Astrocyte (in vitro differentiated cells and primary cell): ENCODE measurements around the gene CLSTN3. TPM values are rescaled to one million over a fixed set of nuclear protein-coding genes. Genes with fewer than 3 reads are reported as not detected.
A peak's percentile ranks its signal among the peaks of the same experiment; 100 is the strongest.

ENCODE experiments used
- DNase-seq: peaks from one replicate; pipeline ENCODE4 v3.0.0-alpha.2; 2010; ENCODE audit warnings: low read depth
- FAIRE-seq: peaks from 2 replicates; lab custom pipeline; 2011; peaks lifted over from hg19 to GRCh38; lab: Jason Lieb, UNC
- H2AFZ ChIP-seq: 2 replicates; pipeline ENCODE4 v1.6.0; 2012; ENCODE audit warnings: low read depth, low read length, inconsistent platforms
- H3K27ac ChIP-seq: 2 replicates; pipeline ENCODE4 v1.5.1; 2011; ENCODE audit warnings: low read depth, low read length, inconsistent platforms
- H3K27me3 ChIP-seq: 2 replicates; pipeline ENCODE4 v1.6.0; 2011; ENCODE audit warnings: low read length, inconsistent platforms; ENCODE audit not compliant: insufficient read depth
- H3K36me3 ChIP-seq: 2 replicates; pipeline ENCODE4 v1.5.1; 2011; ENCODE audit warnings: low read length, inconsistent platforms; ENCODE audit not compliant: insufficient read depth
- H3K4me1 ChIP-seq: 2 replicates; pipeline ENCODE4 v1.5.1; 2011; ENCODE audit warnings: low read length, inconsistent platforms; ENCODE audit not compliant: insufficient read depth
- H3K4me2 ChIP-seq: 2 replicates; pipeline ENCODE4 v1.6.0; 2012; ENCODE audit warnings: low read length, inconsistent platforms
- H3K4me3 ChIP-seq: 2 replicates; pipeline ENCODE4 v1.5.1; 2011; ENCODE audit warnings: low read depth, mild to moderate bottlenecking, low read length, inconsistent platforms; ENCODE audit not compliant: insufficient read depth
- H3K79me2 ChIP-seq: 2 replicates; pipeline ENCODE4 v1.6.0; 2012; ENCODE audit warnings: mild to moderate bottlenecking, low read length, inconsistent platforms; ENCODE audit not compliant: insufficient read depth
- H3K9ac ChIP-seq: 2 replicates; pipeline ENCODE4 v1.6.0; 2012; ENCODE audit warnings: mild to moderate bottlenecking, low read length, inconsistent platforms
- H3K9me3 ChIP-seq: 2 replicates; pipeline ENCODE4 v1.5.1; 2012; ENCODE audit warnings: low read depth, mild to moderate bottlenecking, low read length, inconsistent platforms; ENCODE audit not compliant: insufficient read depth
- H4K20me1 ChIP-seq: 2 replicates; pipeline ENCODE4 v1.6.0; 2012; ENCODE audit warnings: low read length, inconsistent platforms; ENCODE audit not compliant: insufficient read depth
- H3K27ac Mint-ChIP-seq: one replicate; pipeline ENCODE4 v1.8.0; 2021; ENCODE audit warnings: mild to moderate bottlenecking, mixed read lengths; ENCODE audit not compliant: unreplicated experiment
- H3K27me3 Mint-ChIP-seq: one replicate; pipeline ENCODE4 v1.8.0; 2021; ENCODE audit warnings: low read depth, mixed read lengths; ENCODE audit not compliant: unreplicated experiment
- H3K36me3 Mint-ChIP-seq: one replicate; pipeline ENCODE4 v1.8.0; 2021; ENCODE audit warnings: low read depth, mixed read lengths; ENCODE audit not compliant: unreplicated experiment
- H3K4me1 Mint-ChIP-seq: one replicate; pipeline ENCODE4 v1.8.0; 2021; ENCODE audit warnings: low read depth, mixed read lengths; ENCODE audit not compliant: unreplicated experiment
- H3K4me3 Mint-ChIP-seq: one replicate; pipeline ENCODE4 v1.8.0; 2021; ENCODE audit warnings: mild to moderate bottlenecking, moderate library complexity, mixed read lengths; ENCODE audit not compliant: unreplicated experiment
- H3K9me3 Mint-ChIP-seq: one replicate; pipeline ENCODE4 v1.8.0; 2021; ENCODE audit warnings: mild to moderate bottlenecking, mixed read lengths; ENCODE audit not compliant: unreplicated experiment
- CTCF ChIP-seq: IDR thresholded peaks from 2 replicates; pipeline ENCODE4 v1.5.1; 2011; ENCODE audit warnings: low read depth, mild to moderate bottlenecking, inconsistent platforms, low read length, moderate library complexity; ENCODE audit not compliant: insufficient read depth
- EZH2 ChIP-seq: IDR thresholded peaks from 2 replicates; pipeline ENCODE4 v1.6.1; 2012; ENCODE audit warnings: mild to moderate bottlenecking, low read length, inconsistent platforms; ENCODE audit not compliant: insufficient read depth
- total RNA-seq: library from RNA; stranded (reverse); gene quantifications from 2 replicates; pipeline ENCODE4 v1.2.1, GENCODE V29; 2021

CLSTN3 gene
- total RNA-seq, 1 donor from 2014 or later, result 29.6 TPM

- DNase-seq (peak; percentile 82), FAIRE-seq (no peak)
- Histone ChIP-seq H3K27ac (no peak within 1 kb of the TSS), H3K4me1 (peaks cover 5% of the 10 kb centered on the region), H3K4me2 (peak within 1 kb of the TSS; percentile 86), H3K4me3 (peak within 1 kb of the TSS; percentile 56), H2AFZ (peak within 1 kb of the TSS; percentile 93), H3K36me3 (no peaks in the 10 kb centered on the region), H4K20me1 (no peaks in the 10 kb centered on the region), H3K27me3 (peaks cover 9% of the 10 kb centered on the region), H3K9ac (peak within 1 kb of the TSS; percentile 73), H3K79me2 (no peaks in the 10 kb centered on the region), H3K9me3 (no peaks in the 10 kb centered on the region)
- Mint-ChIP-seq H3K27ac (peak within 1 kb of the TSS; percentile 58), H3K4me3 (peak within 1 kb of the TSS; percentile 40), H3K36me3 (peaks cover 2% of the 10 kb centered on the region), H3K4me1 (no peaks in the 10 kb centered on the region), H3K9me3 (peaks cover 2% of the 10 kb centered on the region), H3K27me3 (peaks cover 31% of the 10 kb centered on the region)
- TF ChIP-seq EZH2, result no peak
- peak; percentile 79 for TF ChIP-seq CTCF
Observed at GRCh38 chr12:7092229-7092985, 37.8 kb upstream of the CLSTN3 start, which contains the start of gene C1R. TSS of gene C1R (minus strand) at chr12:7092445. CDS start at chr12:7092388, 57 bp downstream.

- H3K27ac ChIP-seq, result no peak overlapping the region
- Mint-ChIP-seq H3K4me3 (no peak overlapping the region), H3K36me3 (peaks cover 6% of the 10 kb centered on the region), H3K27ac (no peak overlapping the region), H3K4me1 (no peaks in the 10 kb centered on the region), H3K27me3 (peaks cover 27% of the 10 kb centered on the region), H3K9me3 (peaks cover 2% of the 10 kb centered on the region)
- no peak for DNase-seq
- H3K4me3 ChIP-seq, result no peak overlapping the region
- no peak for TF ChIP-seq CTCF
- TF ChIP-seq EZH2, result no peak
- no peaks in the 10 kb centered on the region for H3K9me3 ChIP-seq
- no peaks in the 10 kb centered on the region for H3K79me2 ChIP-seq
- FAIRE-seq, result no peak
- peaks cover 5% of the 10 kb centered on the region for H3K4me1 ChIP-seq
- peak overlapping the region; percentile 65 for H2AFZ ChIP-seq
- no peaks in the 10 kb centered on the region for H4K20me1 ChIP-seq
- no peak overlapping the region for H3K4me2 ChIP-seq
- H3K9ac ChIP-seq, result no peak overlapping the region
- peaks cover 9% of the 10 kb centered on the region for H3K27me3 ChIP-seq
- no peaks in the 10 kb centered on the region for H3K36me3 ChIP-seq
Observed at GRCh38 chr12:7092986-7093460, 37.1 kb upstream of the CLSTN3 start.

- Histone ChIP-seq H3K79me2 (no peaks in the 10 kb centered on the region), H3K27me3 (peaks cover 7% of the 10 kb centered on the region), H3K4me3 (no peak overlapping the region), H3K27ac (no peak overlapping the region), H4K20me1 (no peaks in the 10 kb centered on the region), H3K9ac (no peak overlapping the region), H2AFZ (no peak overlapping the region), H3K9me3 (no peaks in the 10 kb centered on the region), H3K4me1 (peaks cover 5% of the 10 kb centered on the region), H3K4me2 (no peak overlapping the region), H3K36me3 (no peaks in the 10 kb centered on the region)
- FAIRE-seq (no peak), DNase-seq (no peak)
- Mint-ChIP-seq H3K27me3 (peaks cover 23% of the 10 kb centered on the region), H3K9me3 (peaks cover 2% of the 10 kb centered on the region), H3K36me3 (peaks cover 9% of the 10 kb centered on the region), H3K4me1 (no peaks in the 10 kb centered on the region), H3K4me3 (no peak overlapping the region), H3K27ac (no peak overlapping the region)
- no peak for TF ChIP-seq CTCF
- TF ChIP-seq EZH2, result no peak
Observed at GRCh38 chr12:7093486-7093885, 36.7 kb upstream of the CLSTN3 start.
